ENCODE measurements around the gene SDS. TPM values are rescaled to one million over a fixed set of nuclear protein-coding genes. Genes with fewer than 3 reads are reported as not detected.
A peak's percentile ranks its signal among the peaks of the same experiment; 100 is the strongest.

Gene SDS
- total and polyA plus RNA-seq, 2 donors (not counting 3 experiments of a cell fraction or from before 2014, with no cell fraction given): not detected

DNA sequence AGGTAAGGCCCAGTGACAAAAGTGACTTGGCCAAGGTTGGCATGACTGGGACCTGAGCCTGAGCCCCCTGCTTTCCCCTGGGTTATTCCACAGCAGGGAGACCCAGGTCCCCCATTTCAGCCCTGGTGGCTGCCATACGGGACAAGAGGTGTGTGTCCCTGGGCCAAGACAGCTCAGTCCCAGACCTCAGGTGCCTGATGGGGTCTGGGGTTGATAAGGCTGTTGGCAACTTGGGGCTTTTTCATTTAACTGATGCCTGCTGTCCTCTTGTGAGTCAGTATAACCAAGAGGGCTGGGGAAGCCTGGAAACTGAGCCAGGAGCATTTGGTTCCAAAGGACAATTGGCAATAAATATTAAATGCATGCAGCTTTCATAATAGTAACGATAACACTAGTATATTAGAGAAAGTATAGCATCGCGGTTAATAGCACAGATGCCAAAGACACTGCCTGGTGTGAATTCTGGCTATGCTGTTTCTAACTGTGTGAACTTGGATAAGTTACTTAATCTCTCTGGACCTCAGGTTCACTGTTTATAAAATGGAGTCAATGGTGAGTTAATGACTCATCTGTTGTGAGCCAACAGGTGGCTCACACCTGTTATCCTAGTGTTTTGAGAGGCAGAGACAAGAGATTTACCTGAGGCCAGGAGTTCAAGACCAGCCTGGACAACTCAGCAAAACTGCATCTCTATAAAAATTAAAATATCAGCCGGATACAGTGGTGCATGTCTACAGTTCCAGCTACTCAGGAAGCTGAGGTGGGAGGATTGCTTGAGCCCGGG is 19.4 kb upstream of the SDS start:
- Histone ChIP-seq H3K4me1 (ENCODE audit: control insufficient read depth, extremely low read depth, insufficient read depth, low read length) (peaks cover 7% of the 10 kb centered on the region), H3K9ac (replicated peaks; ENCODE audit: extremely low read depth, insufficient read depth, low read length) (peak overlapping the region; percentile 73), H2AFZ (ENCODE audit: low read depth, low read length) (no peak overlapping the region), H3K27ac (ENCODE audit: insufficient read depth, low read depth, low read length) (no peak overlapping the region), H3K9me1 (replicated peaks; ENCODE audit: control insufficient read depth, extremely low read depth, insufficient read depth, low read length) (no peaks in the 10 kb centered on the region), H3K36me3 (ENCODE audit: control insufficient read depth in 2 of 2, extremely low read depth in 1 of 2, insufficient read depth in 2 of 2, low read length in 2 of 2) (no peaks in the 10 kb centered on the region), H3K9me3 (replicated peaks; ENCODE audit: control insufficient read depth, insufficient read depth, low read length) (no peaks in the 10 kb centered on the region), H3K4me2 (ENCODE audit: insufficient read depth, low read length) (peak overlapping the region; percentile 90), H3K4me3 (replicated peaks in 1 of 3; ENCODE audit: insufficient read depth in 1 of 3, low read depth in 1 of 3, low read length in 3 of 3) (peak overlapping the region in 2 of 3 experiments; percentile 51 to 52), H3K79me2 (ENCODE audit: control insufficient read depth, insufficient read depth, low read length) (no peaks in the 10 kb centered on the region), H3K27me3 (ENCODE audit: control insufficient read depth in 2 of 2, insufficient read depth in 2 of 2, low read length in 2 of 2) (no peaks in the 10 kb centered on the region), H4K20me1 (replicated peaks; ENCODE audit: control insufficient read depth, extremely low read depth, insufficient read depth, low read length) (no peaks in the 10 kb centered on the region)
- TF ChIP-seq EZH2 (IDR thresholded peaks at IDR 0.05; ENCODE audit: borderline replicate concordance, low read depth, low read length, severe bottlenecking) (no peak), FOS (IDR thresholded peaks at IDR 0.05; ENCODE audit: borderline replicate concordance, insufficient read depth, low read length) (no peak), POLR2A (IDR thresholded peaks at IDR 0.05; ENCODE audit: low read depth, low read length) (no peak), GATA2 (IDR thresholded peaks at IDR 0.05; ENCODE audit: insufficient read depth, insufficient read length, low read depth, low read length) (no peak), JUN (IDR thresholded peaks at IDR 0.05; ENCODE audit: borderline replicate concordance, insufficient read depth, insufficient read length, low read depth) (no peak), POLR2AphosphoS5 (IDR thresholded peaks at IDR 0.05; ENCODE audit: insufficient read depth, low read depth, low read length) (no peak), MYC (IDR thresholded peaks at IDR 0.05; ENCODE audit: low read depth, low read length) (no peak)
- TF ChIP-seq, protein P1, sequence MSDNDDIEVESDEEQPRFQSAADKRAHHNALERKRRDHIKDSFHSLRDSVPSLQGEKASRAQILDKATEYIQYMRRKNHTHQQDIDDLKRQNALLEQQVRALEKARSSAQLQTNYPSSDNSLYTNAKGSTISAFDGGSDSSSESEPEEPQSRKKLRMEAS (IDR thresholded peaks at IDR 0.05; ENCODE audit: insufficient read depth, insufficient read length): no peak
- TF ChIP-seq, protein P2, sequence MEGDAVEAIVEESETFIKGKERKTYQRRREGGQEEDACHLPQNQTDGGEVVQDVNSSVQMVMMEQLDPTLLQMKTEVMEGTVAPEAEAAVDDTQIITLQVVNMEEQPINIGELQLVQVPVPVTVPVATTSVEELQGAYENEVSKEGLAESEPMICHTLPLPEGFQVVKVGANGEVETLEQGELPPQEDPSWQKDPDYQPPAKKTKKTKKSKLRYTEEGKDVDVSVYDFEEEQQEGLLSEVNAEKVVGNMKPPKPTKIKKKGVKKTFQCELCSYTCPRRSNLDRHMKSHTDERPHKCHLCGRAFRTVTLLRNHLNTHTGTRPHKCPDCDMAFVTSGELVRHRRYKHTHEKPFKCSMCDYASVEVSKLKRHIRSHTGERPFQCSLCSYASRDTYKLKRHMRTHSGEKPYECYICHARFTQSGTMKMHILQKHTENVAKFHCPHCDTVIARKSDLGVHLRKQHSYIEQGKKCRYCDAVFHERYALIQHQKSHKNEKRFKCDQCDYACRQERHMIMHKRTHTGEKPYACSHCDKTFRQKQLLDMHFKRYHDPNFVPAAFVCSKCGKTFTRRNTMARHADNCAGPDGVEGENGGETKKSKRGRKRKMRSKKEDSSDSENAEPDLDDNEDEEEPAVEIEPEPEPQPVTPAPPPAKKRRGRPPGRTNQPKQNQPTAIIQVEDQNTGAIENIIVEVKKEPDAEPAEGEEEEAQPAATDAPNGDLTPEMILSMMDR (IDR thresholded peaks at IDR 0.05; ENCODE audit: extremely low read depth in 1 of 2, insufficient read depth in 1 of 2, low read depth in 1 of 2, low read length in 2 of 2): no peak
- DNase-seq (ENCODE audit: low read depth, low spot score) (no peak), FAIRE-seq (no peak)
- intact Hi-C loops (cut with micrococcal nuclease) (loop anchor here (1.0 kb wide), 1 partner anchor 65 kb away; the partner anchor contains the start of gene PLBD2), dilution Hi-C loops (cut with MboI; ENCODE audit: extremely low pct_ligation_motif_present, low sequenced_read_pairs) (no loop called here)
- ChIA-PET CTCF (interaction anchor here (0.7 to 2.8 kb wide), 8 partner anchors 15 to 226 kb away, joined by 3 to 42 read pairs (median 3); partner anchors contain the start of genes SDS and SLC8B1), POLR2A (no interaction called here)
- BruUV-seq (replicated peaks): TSS peak; percentile 19
